B cell (primary cell): Measurements from ENCODE around the gene RNH1.

Source experiments
- EZH2 ChIP-seq: IDR thresholded peaks from 2 replicates; pipeline ENCODE4 v1.6.1; 2012; ENCODE audit warnings: borderline replicate concordance, low read depth, mild to moderate bottlenecking, moderate library complexity, low read length; ENCODE audit not compliant: insufficient read depth, poor library complexity, severe bottlenecking
- TF ChIP-seq, protein P1 (sequence below): fragments of 200-600 bp; IDR thresholded peaks from one replicate; pipeline ENCODE4 v1.8.0; 2022; ENCODE audit warnings: antibody characterized with exemption, mild to moderate bottlenecking

DNA sequence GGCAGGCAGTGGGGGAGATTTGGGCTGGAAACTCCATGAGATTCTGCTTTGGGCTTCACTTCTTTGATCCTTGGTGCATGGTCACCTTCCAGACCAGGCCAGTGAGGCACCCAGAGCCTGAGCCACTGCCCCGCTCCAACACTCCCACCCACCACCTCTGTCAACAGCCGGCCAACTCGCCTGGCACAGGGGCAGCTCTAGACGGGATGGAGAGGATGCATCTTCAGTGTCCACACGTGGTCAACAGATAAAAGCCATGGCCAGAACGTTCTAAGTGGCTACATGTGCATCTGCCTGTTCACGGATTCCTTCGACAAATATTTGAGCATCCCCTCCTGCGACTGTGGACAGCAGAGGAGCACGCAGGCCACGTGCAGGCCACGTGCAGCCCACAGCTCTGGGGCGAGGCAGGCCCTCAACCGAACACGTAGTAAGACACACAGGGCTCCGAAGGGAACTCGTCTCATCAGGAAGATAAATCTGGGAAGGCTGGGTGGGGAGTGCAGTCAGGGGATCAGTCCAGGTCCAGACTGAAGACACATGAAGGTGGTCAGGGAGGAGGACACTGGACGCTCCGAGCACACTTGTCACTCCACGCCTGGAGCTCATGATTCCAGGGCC lies 31.5 kb upstream of the RNH1 start:
- TF ChIP-seq, protein P1, sequence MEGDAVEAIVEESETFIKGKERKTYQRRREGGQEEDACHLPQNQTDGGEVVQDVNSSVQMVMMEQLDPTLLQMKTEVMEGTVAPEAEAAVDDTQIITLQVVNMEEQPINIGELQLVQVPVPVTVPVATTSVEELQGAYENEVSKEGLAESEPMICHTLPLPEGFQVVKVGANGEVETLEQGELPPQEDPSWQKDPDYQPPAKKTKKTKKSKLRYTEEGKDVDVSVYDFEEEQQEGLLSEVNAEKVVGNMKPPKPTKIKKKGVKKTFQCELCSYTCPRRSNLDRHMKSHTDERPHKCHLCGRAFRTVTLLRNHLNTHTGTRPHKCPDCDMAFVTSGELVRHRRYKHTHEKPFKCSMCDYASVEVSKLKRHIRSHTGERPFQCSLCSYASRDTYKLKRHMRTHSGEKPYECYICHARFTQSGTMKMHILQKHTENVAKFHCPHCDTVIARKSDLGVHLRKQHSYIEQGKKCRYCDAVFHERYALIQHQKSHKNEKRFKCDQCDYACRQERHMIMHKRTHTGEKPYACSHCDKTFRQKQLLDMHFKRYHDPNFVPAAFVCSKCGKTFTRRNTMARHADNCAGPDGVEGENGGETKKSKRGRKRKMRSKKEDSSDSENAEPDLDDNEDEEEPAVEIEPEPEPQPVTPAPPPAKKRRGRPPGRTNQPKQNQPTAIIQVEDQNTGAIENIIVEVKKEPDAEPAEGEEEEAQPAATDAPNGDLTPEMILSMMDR = no peak
- no peak for TF ChIP-seq EZH2
